HCT116 (cell line): Measurements from ENCODE around the gene ARRDC5. TPM values are rescaled to one million over a fixed set of nuclear protein-coding genes. Genes with fewer than 3 reads are reported as not detected.

Source experiments
- ATAC-seq: fragments of 200-7000 bp; cut with Tn5 transposase; 2 replicates; pipeline ENCODE4 v1.9.1; 2020; ENCODE audit warnings: mild to moderate bottlenecking, moderate library complexity
- BruUV-seq: library from RNA; stranded (reverse); fragments of 400-500 nt; replicated peaks from 2 replicates; lab custom pipeline; 2021; lab: Mats Ljungman, UMichigan
- CTCF ChIA-PET: fragments of 300-600 bp; sonication (Branson Sonifier 250); formaldehyde crosslinking; loops from one replicate; lab custom pipeline; 2021; ENCODE audit warnings: antibody characterized with exemption; lab: Charles Lee
- POLR2A ChIA-PET: fragments of 300-600, 350-600 bp; sonication (Branson Sonifier 250); formaldehyde crosslinking; loops from one replicate; lab custom pipeline; 2021; ENCODE audit warnings: antibody characterized with exemption; lab: Charles Lee
- RAD21 ChIA-PET, 2 experiments: fragments of 300-600 bp; sonication (Branson Sonifier 250); formaldehyde crosslinking; loops; one replicate each; lab custom pipeline; 2023; ENCODE audit warnings: low total read pairs in 2 of 2; ENCODE audit not compliant: uncharacterized antibody in 2 of 2, unreplicated experiment in 2 of 2, low non-redundant PET in 1 of 2; lab: Charles Lee
- DNase-seq: peaks from one replicate; pipeline ENCODE4 v3.0.0-alpha.2; 2010; ENCODE audit warnings: low read depth, low spot score
- H2AFZ ChIP-seq: fragments of 200-600 bp; shearing (Covaris generic), sonication (generic); 2 replicates; pipeline ENCODE4 v1.6.1; 2017; ENCODE audit warnings: low read depth, mixed run types, mixed read lengths, antibody characterized with exemption, low read length; ENCODE audit not compliant: poor library complexity, severe bottlenecking
- H3K27ac ChIP-seq: 2 replicates; pipeline ENCODE4 v1.5.1; 2012; ENCODE audit warnings: low read depth, low read length
- H3K27me3 ChIP-seq: fragments of 200-600 bp; sonication (generic); 2 replicates; pipeline ENCODE4 v1.6.1; 2016; ENCODE audit warnings: mixed run types, low read length, mixed read lengths; ENCODE audit not compliant: insufficient read depth
- H3K36me3 ChIP-seq, 2 experiments: fragments of 200-500 bp in 1 of 2; fragments of 200-600 bp in 1 of 2; sonication (Bioruptor generic) in 1 of 2; sonication (generic) in 1 of 2; 2 replicates each; pipeline versions ENCODE4 v1.5.1 to v1.6.1; 2014 to 2016; ENCODE audit warnings: low read length in 2 of 2, inconsistent platforms in 1 of 2, mixed read lengths in 1 of 2, mixed run types in 1 of 2; ENCODE audit not compliant: insufficient read depth in 2 of 2, control insufficient read depth in 1 of 2
- H3K4me1 ChIP-seq, 2 experiments: fragments of 200-600 bp in 1 of 2; sonication (generic) in 1 of 2; 2 replicates each; pipeline versions ENCODE4 v1.5.1 to v1.6.1; 2012 to 2017; ENCODE audit warnings: low read length in 2 of 2, inconsistent platforms in 1 of 2, mild to moderate bottlenecking in 1 of 2, mixed read lengths in 1 of 2, mixed run types in 1 of 2, moderate library complexity in 1 of 2; ENCODE audit not compliant: insufficient read depth in 2 of 2, control insufficient read depth in 1 of 2
- H3K4me2 ChIP-seq: fragments of 200-600 bp; sonication (generic); 2 replicates; pipeline ENCODE4 v1.6.1; 2017; ENCODE audit warnings: mixed run types, low read length, mixed read lengths
- H3K4me3 ChIP-seq, 2 experiments: fragments of 200-600 bp in 1 of 2; sonication (generic) in 1 of 2; replicated peaks in 1 of 2; 2 replicates each; pipeline ENCODE4 v1.5.1; 2011 to 2016; ENCODE audit warnings: low read length in 2 of 2, control low read depth in 1 of 2, low read depth in 1 of 2, mild to moderate bottlenecking in 1 of 2, mixed read lengths in 1 of 2, mixed run types in 1 of 2
- H3K79me2 ChIP-seq: fragments of 200-600 bp; sonication (generic); 2 replicates; pipeline ENCODE4 v1.6.1; 2017; ENCODE audit warnings: mild to moderate bottlenecking, mixed run types, low read length, moderate library complexity, mixed read lengths; ENCODE audit not compliant: insufficient read depth
- H3K9ac ChIP-seq: fragments of 200-600 bp; sonication (generic); 2 replicates; pipeline ENCODE4 v1.6.1; 2016; ENCODE audit warnings: low read length, mixed read lengths
- H3K9me2 ChIP-seq: fragments of 200-600 bp; sonication (generic), shearing (Covaris generic); 2 replicates; pipeline ENCODE4 v1.6.1; 2017; ENCODE audit warnings: mixed run types, mild to moderate bottlenecking, moderate library complexity; ENCODE audit not compliant: insufficient read depth
- H3K9me3 ChIP-seq, 2 experiments: fragments of 200-500 bp in 1 of 2; fragments of 200-600 bp in 1 of 2; sonication (Bioruptor generic) in 1 of 2; sonication (generic) in 1 of 2; 2 replicates each; pipeline ENCODE4 v1.6.1; 2014 to 2017; ENCODE audit warnings: low read length in 2 of 2, mixed read lengths in 2 of 2, inconsistent platforms in 1 of 2, low read depth in 1 of 2, mild to moderate bottlenecking in 1 of 2, mixed run types in 1 of 2, moderate library complexity in 1 of 2; ENCODE audit not compliant: control insufficient read depth in 1 of 2, insufficient read depth in 1 of 2
- H4K20me1 ChIP-seq: fragments of 200-600 bp; sonication (generic), shearing (Covaris generic); 2 replicates; pipeline ENCODE4 v1.6.1; 2017; ENCODE audit warnings: mixed run types, mild to moderate bottlenecking, moderate library complexity; ENCODE audit not compliant: insufficient read depth
- CBX3 ChIP-seq: IDR thresholded peaks from 2 replicates; pipeline ENCODE4 v1.6.1; 2012; ENCODE audit warnings: low read depth
- CEBPB ChIP-seq: IDR thresholded peaks from 2 replicates; pipeline ENCODE4 v1.6.1; 2012; ENCODE audit warnings: low read depth
- CTCF ChIP-seq, 3 experiments: fragments of 200-600 bp in 1 of 3; sonication (generic) in 1 of 3; IDR thresholded peaks in 2 of 3; conservative IDR thresholded peaks in 1 of 3; 2 replicates each; pipeline ENCODE4 v1.5.1; 2012 to 2017; ENCODE audit warnings: low read depth in 2 of 3, low read length in 2 of 3, antibody characterized with exemption in 1 of 3, borderline replicate concordance in 1 of 3, control low read depth in 1 of 3, mild to moderate bottlenecking in 1 of 3, mixed read lengths in 1 of 3, mixed run types in 1 of 3, moderate library complexity in 1 of 3; ENCODE audit not compliant: insufficient read depth in 1 of 3
- EGR1 ChIP-seq: IDR thresholded peaks from 2 replicates; pipeline ENCODE4 v1.6.1; 2012; ENCODE audit warnings: low read depth
- EZH2 ChIP-seq: fragments of 200-600 bp; sonication (generic); IDR thresholded peaks from 2 replicates; pipeline ENCODE4 v1.6.1; 2017; ENCODE audit warnings: antibody characterized with exemption, mixed run types
- EZH2phosphoT487 ChIP-seq: fragments of 200-600 bp; IDR thresholded peaks from 2 replicates; pipeline ENCODE4 v1.6.1; 2018; ENCODE audit warnings: antibody characterized with exemption, borderline replicate concordance
- POLR2AphosphoS5 ChIP-seq: IDR thresholded peaks from 2 replicates; pipeline ENCODE4 v1.6.1; 2011; ENCODE audit warnings: mild to moderate bottlenecking, low read depth, low read length, moderate library complexity
- SIN3A ChIP-seq: IDR thresholded peaks from 2 replicates; pipeline ENCODE4 v1.6.1; 2012; ENCODE audit warnings: low read depth
- SP1 ChIP-seq: IDR thresholded peaks from 2 replicates; pipeline ENCODE4 v1.6.1; 2012; ENCODE audit warnings: low read depth
- SRF ChIP-seq: IDR thresholded peaks from 2 replicates; pipeline ENCODE4 v1.6.1; 2012; ENCODE audit warnings: low read depth
- TCF7L2 ChIP-seq: IDR thresholded peaks from 2 replicates; pipeline ENCODE4 v1.7.0; 2011; ENCODE audit warnings: borderline replicate concordance, inconsistent platforms; ENCODE audit not compliant: insufficient read depth, insufficient read length; ENCODE audit errors: extremely low read depth
- YY1 ChIP-seq: IDR thresholded peaks from 2 replicates; pipeline ENCODE4 v1.6.1; 2011; ENCODE audit warnings: low read length, low read depth, moderate library complexity, mild to moderate bottlenecking; ENCODE audit not compliant: insufficient replicate concordance; ENCODE audit errors: extremely low read depth
- ZBTB33 ChIP-seq: IDR thresholded peaks from 2 replicates; pipeline ENCODE4 v1.6.1; 2011; ENCODE audit warnings: mild to moderate bottlenecking, low read length, moderate library complexity; ENCODE audit not compliant: insufficient replicate concordance; ENCODE audit errors: extremely low read depth
- intact Hi-C: fragments of 100-400 bp; cut with micrococcal nuclease; formaldehyde crosslinking; loops from 2 replicates; pipeline ENCODE4 v1.10.0; 2022
- total RNA-seq: library from RNA; stranded (reverse); gene quantifications from one replicate; pipeline ENCODE4 v1.2.1, GENCODE V29; 2021; ENCODE audit not compliant: unreplicated experiment
- TF ChIP-seq, protein P1 (sequence below): IDR thresholded peaks from 2 replicates; pipeline ENCODE4 v1.6.1; 2012
- TF ChIP-seq, protein P2 (sequence below): IDR thresholded peaks from 2 replicates; pipeline ENCODE4 v1.6.1; 2012; ENCODE audit warnings: low read depth

ARRDC5 gene
- total RNA-seq, 1 experiment from 2014 or later, result not detected

DNA sequence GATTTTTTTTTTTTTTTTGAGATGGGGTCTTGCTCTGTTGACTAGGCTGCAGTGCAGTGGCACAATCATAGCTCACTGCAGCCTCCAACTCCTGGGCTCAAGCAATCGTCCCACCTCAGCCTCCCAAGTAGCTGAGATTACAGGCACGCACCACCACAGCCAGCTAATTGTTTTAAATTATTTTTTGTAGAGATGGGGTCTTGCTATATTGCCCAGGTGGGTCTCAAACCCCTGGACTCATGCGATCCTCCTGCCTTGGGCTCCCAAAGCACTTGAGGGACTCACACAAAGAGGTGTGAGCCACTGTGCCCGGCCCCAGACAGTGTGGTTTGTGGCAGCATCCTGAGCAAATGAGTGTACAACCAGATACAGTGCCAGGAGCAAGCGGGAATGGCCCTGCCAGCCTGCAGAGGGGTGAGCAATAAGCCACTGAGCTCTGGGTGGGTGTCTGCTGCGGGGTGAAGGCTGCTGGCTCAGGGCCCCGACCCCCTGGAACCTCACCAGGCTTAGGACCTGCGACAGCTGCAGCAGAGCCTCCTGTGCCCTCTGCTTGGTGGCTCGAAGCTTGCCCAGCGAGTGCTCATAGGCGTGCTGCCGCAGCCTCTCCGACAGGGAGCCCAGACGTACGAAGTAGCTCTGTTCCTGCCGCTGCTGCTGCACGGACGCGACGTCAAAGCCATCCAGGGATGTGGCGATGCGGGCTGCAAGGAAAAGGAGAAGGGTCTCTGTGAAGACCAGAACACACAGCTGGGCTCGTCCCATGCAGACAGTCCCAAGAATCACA, 55.3 kb downstream of the ARRDC5 start:
- Histone ChIP-seq H3K4me1 (no peaks in the 10 kb centered on the region), H3K9me2 (no peaks in the 10 kb centered on the region), H3K9me3 (no peaks in the 10 kb centered on the region), H2AFZ (no peak overlapping the region), H4K20me1 (no peaks in the 10 kb centered on the region), H3K9ac (no peak overlapping the region), H3K36me3 (peaks cover 41 to 59% of the 10 kb centered on the region in 2 experiments; a peak in 3 of 4 replicates), H3K27me3 (no peaks in the 10 kb centered on the region), H3K4me2 (no peak overlapping the region), H3K79me2 (peaks cover 3% of the 10 kb centered on the region; the same call in 1 of the 2 replicates), H3K27ac (no peak overlapping the region), H3K4me3 (no peak overlapping the region)
- ChIA-PET POLR2A (interaction anchor here (0.6 kb wide), 1 partner anchor 11 kb away, joined by 3 read pairs; no protein-coding TSS in a partner anchor), RAD21 (no interaction called here), CTCF (interaction anchor here (1.2 kb wide), 1 partner anchor 38 kb away, joined by 3 read pairs; no protein-coding TSS in a partner anchor)
- BruUV-seq, result no TSS peak
- intact Hi-C loops, result no loop called here
- ATAC-seq, result no peak
- TF ChIP-seq CTCF (IDR thresholded peaks at IDR 0.05 in 2 of 3, conservative IDR thresholded peaks at IDR 0.05 in 1 of 3; ENCODE audit: borderline replicate concordance in 1 of 3, insufficient read depth in 1 of 3, low read depth in 2 of 3, low read length in 2 of 3) (no peak), EZH2 (no peak), SIN3A (no peak), POLR2AphosphoS5 (no peak), EGR1 (no peak), SP1 (no peak), CEBPB (no peak), SRF (no peak), TCF7L2 (no peak), ZBTB33 (no peak), EZH2phosphoT487 (no peak), YY1 (no peak), CBX3 (no peak)
- TF ChIP-seq, protein P1, sequence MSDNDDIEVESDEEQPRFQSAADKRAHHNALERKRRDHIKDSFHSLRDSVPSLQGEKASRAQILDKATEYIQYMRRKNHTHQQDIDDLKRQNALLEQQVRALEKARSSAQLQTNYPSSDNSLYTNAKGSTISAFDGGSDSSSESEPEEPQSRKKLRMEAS, result no peak
- TF ChIP-seq, protein P2, sequence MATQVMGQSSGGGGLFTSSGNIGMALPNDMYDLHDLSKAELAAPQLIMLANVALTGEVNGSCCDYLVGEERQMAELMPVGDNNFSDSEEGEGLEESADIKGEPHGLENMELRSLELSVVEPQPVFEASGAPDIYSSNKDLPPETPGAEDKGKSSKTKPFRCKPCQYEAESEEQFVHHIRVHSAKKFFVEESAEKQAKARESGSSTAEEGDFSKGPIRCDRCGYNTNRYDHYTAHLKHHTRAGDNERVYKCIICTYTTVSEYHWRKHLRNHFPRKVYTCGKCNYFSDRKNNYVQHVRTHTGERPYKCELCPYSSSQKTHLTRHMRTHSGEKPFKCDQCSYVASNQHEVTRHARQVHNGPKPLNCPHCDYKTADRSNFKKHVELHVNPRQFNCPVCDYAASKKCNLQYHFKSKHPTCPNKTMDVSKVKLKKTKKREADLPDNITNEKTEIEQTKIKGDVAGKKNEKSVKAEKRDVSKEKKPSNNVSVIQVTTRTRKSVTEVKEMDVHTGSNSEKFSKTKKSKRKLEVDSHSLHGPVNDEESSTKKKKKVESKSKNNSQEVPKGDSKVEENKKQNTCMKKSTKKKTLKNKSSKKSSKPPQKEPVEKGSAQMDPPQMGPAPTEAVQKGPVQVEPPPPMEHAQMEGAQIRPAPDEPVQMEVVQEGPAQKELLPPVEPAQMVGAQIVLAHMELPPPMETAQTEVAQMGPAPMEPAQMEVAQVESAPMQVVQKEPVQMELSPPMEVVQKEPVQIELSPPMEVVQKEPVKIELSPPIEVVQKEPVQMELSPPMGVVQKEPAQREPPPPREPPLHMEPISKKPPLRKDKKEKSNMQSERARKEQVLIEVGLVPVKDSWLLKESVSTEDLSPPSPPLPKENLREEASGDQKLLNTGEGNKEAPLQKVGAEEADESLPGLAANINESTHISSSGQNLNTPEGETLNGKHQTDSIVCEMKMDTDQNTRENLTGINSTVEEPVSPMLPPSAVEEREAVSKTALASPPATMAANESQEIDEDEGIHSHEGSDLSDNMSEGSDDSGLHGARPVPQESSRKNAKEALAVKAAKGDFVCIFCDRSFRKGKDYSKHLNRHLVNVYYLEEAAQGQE, result no peak
- DNase-seq, result no peak
